ENCODE measurements around the gene SDHB. TPM values are rescaled to one million over a fixed set of nuclear protein-coding genes. Genes with fewer than 3 reads are reported as not detected.

Gene SDHB
- total RNA-seq, 6 experiments from 2014 or later, result 139 to 244 (median 178) TPM

DNA sequence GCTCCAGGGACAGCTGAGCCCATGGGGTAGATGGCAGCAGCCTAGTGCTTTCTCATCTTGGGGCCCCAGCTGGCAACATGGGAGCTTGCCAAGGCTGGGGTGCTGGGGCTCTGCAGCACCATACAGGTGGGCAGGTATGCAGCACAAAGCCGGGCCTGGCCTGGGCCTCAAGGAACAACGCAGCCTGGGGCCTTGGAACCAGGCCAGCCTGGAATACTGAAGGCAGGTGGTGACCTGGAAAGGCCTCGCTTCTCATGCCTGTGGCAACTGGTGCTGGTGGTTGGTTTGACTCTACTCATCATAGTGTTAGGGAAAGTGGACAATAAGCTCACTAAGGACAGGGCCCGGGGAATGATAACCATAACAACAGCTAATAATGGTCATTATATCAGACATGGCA is 27.0 kb upstream of the SDHB start:
- no peaks in the 10 kb centered on the region for H3K9me3 ChIP-seq
- WGBS (ENCODE audit: insufficient coverage, low coverage, low lambda C conversion rate, missing lambda C conversion rate), result 62% methylated on average over 4 of the region's 4 CpGs
- H3K4me1 ChIP-seq, result no peaks in the 10 kb centered on the region
- H3K4me3 ChIP-seq, result no peak overlapping the region
- intact Hi-C loops (cut with DNase I), result no loop called here
- ATAC-seq, result no peak
- H3K27me3 ChIP-seq, result no peaks in the 10 kb centered on the region
- TF ChIP-seq POLR2A (IDR thresholded peaks at IDR 0.05), result no peak
- TF ChIP-seq, protein P1, sequence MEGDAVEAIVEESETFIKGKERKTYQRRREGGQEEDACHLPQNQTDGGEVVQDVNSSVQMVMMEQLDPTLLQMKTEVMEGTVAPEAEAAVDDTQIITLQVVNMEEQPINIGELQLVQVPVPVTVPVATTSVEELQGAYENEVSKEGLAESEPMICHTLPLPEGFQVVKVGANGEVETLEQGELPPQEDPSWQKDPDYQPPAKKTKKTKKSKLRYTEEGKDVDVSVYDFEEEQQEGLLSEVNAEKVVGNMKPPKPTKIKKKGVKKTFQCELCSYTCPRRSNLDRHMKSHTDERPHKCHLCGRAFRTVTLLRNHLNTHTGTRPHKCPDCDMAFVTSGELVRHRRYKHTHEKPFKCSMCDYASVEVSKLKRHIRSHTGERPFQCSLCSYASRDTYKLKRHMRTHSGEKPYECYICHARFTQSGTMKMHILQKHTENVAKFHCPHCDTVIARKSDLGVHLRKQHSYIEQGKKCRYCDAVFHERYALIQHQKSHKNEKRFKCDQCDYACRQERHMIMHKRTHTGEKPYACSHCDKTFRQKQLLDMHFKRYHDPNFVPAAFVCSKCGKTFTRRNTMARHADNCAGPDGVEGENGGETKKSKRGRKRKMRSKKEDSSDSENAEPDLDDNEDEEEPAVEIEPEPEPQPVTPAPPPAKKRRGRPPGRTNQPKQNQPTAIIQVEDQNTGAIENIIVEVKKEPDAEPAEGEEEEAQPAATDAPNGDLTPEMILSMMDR (IDR thresholded peaks at IDR 0.05), result no peak
- H3K36me3 ChIP-seq, result no peaks in the 10 kb centered on the region
- no peak for DNase-seq
- no peak overlapping the region for H3K27ac ChIP-seq

DNA sequence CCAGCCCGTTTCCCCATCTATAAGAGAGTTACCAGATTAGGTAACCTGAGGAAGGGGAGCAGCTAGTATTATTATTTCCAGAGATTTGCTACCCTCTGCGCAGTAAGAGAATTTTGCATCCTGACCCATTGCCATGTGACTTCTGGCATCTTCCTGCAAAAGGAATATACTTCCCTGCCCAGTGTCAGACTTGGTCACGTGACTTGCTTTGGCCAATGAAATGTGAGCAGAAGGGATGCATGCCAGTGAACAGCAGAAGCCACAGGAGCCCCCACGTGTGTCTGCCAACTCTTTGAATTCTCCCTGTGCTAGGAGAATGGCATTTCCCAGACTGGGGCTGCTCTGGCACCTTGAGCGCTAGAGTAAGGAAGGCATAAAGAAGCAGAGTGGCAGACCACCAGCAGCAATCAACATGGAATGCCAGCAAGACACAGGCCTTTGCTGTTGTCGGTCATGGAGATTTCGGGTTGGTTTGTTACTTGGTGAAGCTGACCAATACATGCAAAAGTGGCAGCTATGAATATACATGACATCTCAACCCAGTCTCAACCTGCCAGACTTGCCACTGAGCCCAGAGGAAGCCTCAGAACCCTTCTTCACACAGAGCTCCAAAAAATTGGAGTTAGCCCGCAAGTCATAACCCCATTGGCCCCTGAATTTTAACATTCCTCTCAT is 26.4 kb upstream of the SDHB start:
- TF ChIP-seq POLR2A (IDR thresholded peaks at IDR 0.05), result no peak
- TF ChIP-seq, protein P1 (IDR thresholded peaks at IDR 0.05), result no peak

DNA sequence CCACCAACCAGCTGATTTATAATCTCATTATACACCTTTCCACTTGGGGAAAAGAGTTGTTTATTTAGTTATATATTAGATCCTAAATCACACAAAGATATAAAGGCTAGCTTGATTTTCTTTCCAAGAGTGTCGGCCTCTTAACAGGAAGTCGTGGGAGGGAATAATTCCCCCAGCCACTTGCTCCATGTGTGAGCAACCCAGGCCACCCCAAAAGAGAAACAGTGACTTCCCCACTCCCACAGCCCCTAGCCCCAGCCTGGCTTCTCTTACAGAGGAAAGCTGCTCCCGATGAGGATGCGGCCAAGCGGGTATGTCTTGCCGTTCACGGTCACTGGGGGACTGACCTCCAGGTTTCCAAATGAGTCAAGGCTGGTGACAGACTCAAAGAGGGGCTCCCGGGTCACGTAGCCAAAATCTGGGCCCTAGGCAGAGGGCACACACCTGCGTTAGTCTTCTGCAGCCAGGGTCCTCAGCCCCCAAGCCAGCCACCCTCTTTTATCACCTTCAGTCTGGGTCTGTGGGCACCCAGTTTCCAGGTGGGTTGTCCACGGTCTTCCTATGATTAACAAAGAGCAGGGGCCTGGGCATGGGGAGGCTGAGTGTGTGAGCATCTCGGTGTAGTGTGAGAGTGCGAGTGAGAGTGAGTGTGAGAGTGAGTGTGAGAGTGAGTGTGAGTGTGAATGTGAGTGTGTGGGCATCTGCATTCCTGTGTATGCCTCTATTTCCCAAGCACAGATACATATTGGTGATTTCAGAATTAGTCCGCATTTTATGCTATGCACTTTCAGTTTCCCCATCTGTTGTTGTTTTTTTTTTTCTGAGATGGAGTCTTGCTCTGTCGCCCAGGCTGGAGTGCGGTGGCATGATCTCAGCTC is 25.4 kb upstream of the SDHB start:
- Histone ChIP-seq H3K36me3 (no peaks in the 10 kb centered on the region), H3K4me1 (no peaks in the 10 kb centered on the region), H3K4me3 (no peak overlapping the region), H3K27ac (no peak overlapping the region), H3K27me3 (no peaks in the 10 kb centered on the region), H3K9me3 (no peaks in the 10 kb centered on the region)
- DNase-seq, result no peak
- 80% methylated on average over 6 of the region's 16 CpGs for WGBS (ENCODE audit: insufficient coverage, low coverage, low lambda C conversion rate, missing lambda C conversion rate)
- TF ChIP-seq, protein P1 (IDR thresholded peaks at IDR 0.05), result no peak
- TF ChIP-seq POLR2A (IDR thresholded peaks at IDR 0.05), result no peak
- intact Hi-C loops (cut with DNase I), result no loop called here
- no peak for ATAC-seq

More for the DNA sequence above, 26.4 kb upstream of the SDHB start:
- intact Hi-C loops (cut with DNase I), result no loop called here
- ATAC-seq (no peak), DNase-seq (no peak)
- H3K4me3 ChIP-seq, result no peak overlapping the region
- no peaks in the 10 kb centered on the region for H3K36me3 ChIP-seq
- no peaks in the 10 kb centered on the region for H3K4me1 ChIP-seq
- no peaks in the 10 kb centered on the region for H3K27me3 ChIP-seq
- no peaks in the 10 kb centered on the region for H3K9me3 ChIP-seq
- no peak overlapping the region for H3K27ac ChIP-seq
- 73% methylated on average over 6 of the region's 8 CpGs for whole genome bisulfite sequencing (ENCODE audit: insufficient coverage, low coverage, low lambda C conversion rate, missing lambda C conversion rate)

DNA sequence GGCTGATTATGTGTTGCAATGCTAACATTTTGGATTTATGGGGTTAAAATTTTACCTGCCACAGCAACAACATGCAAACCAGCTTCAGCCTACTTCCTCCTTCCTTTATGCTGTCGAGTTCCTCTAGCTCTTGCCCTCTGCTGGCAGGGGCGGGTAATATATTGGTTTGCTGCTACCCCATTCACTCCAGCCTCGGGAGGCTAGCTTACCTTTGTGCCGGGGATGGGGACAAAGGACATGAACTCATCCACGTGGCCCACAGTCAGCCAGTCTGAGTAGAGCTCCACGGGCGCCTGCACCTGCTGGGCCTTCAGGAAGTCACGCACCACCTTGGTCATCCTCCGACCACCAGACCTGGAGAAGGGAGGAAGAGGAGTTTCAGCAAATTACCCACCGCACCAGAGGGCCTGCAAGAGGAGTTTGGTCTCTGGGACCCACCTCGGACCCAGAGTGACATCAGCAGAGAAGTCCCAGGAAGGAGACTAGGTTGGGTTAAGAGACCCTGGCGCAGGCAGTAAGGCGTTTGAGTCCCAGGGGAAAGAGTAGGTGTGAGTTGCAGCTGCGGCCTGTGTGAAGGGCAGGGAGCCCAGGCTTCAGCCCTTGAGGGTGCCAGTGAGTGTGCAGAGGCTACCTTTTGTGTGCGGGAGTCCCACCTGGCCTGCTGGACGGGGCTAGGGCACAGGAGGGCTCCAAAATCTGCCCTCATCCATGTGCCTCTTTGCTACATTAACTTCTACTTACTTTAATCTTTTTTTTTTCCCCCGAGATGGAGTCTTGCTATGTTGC is 21.8 kb upstream of the SDHB start:
- intact Hi-C loops (cut with DNase I), result no loop called here
- Histone ChIP-seq H3K4me1 (no peaks in the 10 kb centered on the region), H3K27ac (no peak overlapping the region), H3K9me3 (no peaks in the 10 kb centered on the region), H3K36me3 (no peaks in the 10 kb centered on the region), H3K4me3 (no peak overlapping the region), H3K27me3 (no peaks in the 10 kb centered on the region)
- TF ChIP-seq, protein P1 (IDR thresholded peaks at IDR 0.05), result peak in 3 of 4 donors; percentile 27 to 39 (median 27)
- TF ChIP-seq POLR2A (IDR thresholded peaks at IDR 0.05), result no peak
- peak; percentile 34 to 73 (median 63) for ATAC-seq
- 48% methylated on average over 9 of the region's 17 CpGs for WGBS (ENCODE audit: insufficient coverage, low coverage, low lambda C conversion rate, missing lambda C conversion rate)
- no peak for DNase-seq

Data from right lobe of liver (tissue), 6 donors.